ENCODE measurements around the gene PLEKHG3.

Gene PLEKHG3

GRCh38 chr14:64766430-64767151 is 62.4 kb downstream of the PLEKHG3 start:
- no peak for DNase-seq

DNA sequence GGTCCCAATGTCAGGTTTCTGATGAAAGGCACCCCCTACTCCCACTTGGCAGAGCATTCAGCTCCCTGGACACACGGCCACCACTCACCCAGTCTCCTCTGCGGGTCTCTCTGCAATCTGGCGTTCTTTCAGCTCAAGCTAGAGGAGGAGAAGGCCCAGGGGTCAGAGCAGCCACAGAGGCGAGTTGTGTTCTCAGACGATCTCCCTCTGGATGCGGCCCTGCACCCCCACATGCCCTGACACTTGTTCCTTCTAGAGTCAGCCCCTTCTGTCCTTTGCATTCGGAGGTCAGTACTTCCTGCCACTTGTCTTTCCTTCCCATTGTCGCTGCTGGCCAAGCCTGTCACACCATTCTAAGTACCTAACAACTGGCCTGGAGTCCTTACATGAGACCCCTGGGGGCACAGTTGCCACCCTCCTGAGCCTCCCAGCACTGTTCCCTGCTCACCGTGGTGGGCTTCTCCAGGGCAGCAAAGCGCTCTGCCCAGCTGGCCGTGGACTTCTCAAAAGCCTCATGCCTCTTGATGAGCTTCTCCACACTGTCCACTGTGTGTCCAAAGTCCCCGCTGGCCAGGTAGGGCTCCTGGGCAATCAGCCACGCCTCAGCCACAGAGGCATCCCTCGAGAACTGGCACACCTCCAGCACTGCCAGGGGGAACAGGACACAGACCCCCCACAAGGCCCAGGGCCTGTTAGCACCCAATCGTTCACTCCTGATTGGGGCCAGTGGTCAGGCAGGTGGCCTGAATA is 63.2 kb downstream of the PLEKHG3 start:
- no peak for DNase-seq

DNA sequence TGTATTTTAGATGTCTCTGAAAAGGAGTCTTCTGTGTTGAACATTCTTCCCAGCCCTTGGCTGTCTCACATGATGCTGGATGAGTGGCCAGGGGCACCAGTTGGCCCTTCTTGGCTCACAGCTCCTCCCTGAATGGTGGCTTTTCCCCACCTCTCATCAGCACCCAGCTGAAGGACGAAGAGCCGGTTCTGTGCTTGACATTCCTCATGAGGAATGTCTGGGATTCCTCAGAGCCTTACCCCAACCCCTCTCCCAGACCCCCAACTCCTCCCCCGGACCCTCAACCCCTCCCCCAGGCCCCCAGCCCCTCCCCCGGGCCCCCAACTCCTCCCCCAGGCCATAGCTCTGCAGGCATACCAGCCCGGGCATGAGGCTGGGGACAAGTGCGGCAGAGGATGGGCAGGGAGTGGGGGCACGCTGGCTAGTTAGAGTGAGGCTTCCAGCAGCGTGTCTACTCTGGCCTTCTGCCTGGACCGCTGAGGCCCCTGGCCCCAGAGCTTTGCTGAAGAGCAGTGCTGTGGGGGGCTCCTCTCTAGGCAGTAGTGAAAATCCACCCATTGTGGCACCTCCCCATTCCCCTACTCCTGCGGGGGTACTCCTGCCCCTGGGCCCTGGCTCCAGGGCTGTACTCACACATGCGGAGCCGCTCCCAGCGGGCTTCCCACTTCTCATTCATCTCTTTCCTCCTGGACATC is 64.3 kb downstream of the PLEKHG3 start:
- DNase-seq = no peak

GRCh38 chr14:64769096-64770020 is 65.1 kb downstream of the PLEKHG3 start:
- no peak for DNase-seq

- DNase-seq = no peak
Observed at GRCh38 chr14:64770751-64771150, 66.5 kb downstream of the PLEKHG3 start.

DNA sequence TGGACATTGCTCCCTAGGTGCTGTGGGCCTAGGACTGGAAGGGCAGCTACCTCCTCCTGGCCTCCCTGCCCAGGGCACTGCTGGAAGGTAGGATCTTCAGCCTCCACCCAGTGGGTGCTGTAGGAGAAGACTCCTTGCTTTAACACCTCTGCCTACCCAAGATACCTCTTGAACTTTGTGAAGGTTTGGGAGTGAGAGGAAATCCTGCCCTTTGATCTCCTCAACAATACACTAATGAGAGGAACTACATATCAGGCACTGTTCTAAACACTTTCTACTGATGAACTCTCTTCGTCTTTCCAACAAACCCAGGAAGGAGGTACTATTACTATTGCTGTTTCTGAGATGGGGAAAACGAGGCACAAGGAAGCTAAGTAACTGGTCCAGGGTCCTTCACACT is 66.9 kb downstream of the PLEKHG3 start:
- no peak for DNase-seq

DNA sequence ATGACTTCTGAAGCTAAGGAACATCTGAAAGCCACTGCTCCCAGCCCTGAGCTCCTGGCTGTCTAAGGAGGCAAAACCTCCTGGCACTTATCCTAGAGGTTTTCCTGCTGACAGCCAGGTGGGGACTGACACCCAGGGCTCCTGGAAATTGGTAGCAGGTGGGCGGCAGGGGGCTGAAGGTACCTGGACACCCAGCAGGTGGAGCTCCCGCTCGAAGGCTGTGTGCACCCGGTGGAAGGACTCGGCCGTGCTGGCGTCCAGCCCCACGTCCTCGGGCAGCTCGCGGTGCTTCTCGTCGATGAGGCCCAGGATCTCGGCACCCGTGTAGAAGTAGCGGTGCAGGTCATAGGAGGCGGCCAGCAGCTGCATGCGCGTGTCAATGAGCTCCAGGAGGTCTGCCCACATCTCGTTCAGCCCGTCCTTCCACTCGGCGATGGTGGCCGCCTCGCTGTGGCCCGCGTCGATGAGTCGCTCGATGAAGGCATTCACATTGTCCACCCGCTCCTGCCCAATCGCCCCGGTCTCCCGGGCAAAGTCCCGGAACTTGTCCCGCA is 68.2 kb downstream of the PLEKHG3 start:
- DNase-seq = no peak

DNA sequence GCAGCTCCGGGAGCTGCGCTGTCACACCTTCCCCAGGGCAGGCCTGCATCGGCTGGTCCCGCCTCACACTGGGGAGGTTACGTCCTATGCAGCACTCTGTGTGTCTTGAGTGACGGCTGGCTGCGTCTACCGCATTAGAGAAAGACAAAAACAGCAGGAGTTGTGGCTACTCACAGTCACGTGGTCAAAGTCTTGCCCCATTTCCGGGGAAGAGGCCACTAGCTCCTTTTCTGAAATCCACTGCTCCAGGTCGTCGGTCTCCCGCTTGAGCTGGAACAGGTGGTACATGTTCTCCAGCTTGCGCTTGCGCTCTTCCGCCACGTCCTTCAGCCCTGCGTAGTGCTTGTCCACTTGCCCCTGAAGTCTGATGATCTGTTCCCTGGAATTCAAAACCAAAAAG is 68.8 kb downstream of the PLEKHG3 start:
- DNase-seq = no peak

GRCh38 chr14:64773577-64773976 is 69.4 kb downstream of the PLEKHG3 start:
- DNase-seq = no peak

GRCh38 chr14:64774272-64774671 is 70.0 kb downstream of the PLEKHG3 start:
- no peak for DNase-seq

- no peak for DNase-seq
Observed at GRCh38 chr14:64775081-64775777, 71.0 kb downstream of the PLEKHG3 start.

DNA sequence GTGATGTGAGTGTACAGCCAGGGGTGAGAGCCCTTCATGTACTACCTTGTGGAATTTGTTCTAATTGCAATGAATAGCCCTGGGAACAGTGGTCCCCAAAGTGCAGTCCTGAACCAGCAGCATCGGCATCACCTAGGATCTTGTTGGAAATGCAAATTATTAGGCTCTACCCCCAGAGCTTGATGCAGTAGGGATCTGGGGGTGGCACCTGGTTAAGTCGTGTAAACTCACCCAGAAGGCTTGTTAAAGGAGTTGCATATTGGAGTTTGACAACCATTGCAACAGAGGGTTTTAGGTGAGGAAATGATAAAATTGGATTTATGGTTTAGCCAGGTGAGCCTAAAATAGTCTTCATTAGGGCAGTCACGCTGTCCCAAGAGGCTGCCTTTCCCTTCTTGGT is 73.2 kb downstream of the PLEKHG3 start:
- no peak for DNase-seq

- DNase-seq = no peak
Observed at GRCh38 chr14:64778104-64778754, 74.0 kb downstream of the PLEKHG3 start.

- DNase-seq = no peak
Observed at GRCh38 chr14:64779472-64779871, 75.2 kb downstream of the PLEKHG3 start.

GRCh38 chr14:64782196-64782595 is 78.0 kb downstream of the PLEKHG3 start:
- DNase-seq = no peak

DNA sequence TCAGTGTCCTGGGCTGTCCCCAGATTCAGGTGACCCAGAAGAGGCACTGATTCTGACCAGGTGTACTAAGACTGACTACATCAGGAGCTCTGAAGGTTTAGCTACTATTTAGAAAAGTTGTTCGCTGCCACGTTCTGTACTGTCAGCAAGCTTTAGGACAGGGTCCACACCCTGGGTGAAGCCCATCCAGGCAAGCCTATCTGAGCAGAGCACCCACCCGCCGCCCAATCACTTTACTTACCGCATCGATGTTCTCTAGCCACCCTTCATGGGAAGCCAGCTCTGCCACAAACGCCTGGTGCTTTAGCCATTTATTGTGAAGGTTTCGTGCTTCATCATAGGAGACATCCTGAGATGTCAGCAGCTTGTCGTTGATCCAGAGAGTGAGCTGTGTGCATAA is 79.8 kb downstream of the PLEKHG3 start:
- no peak for DNase-seq

GRCh38 chr14:64786296-64787149 is 82.3 kb downstream of the PLEKHG3 start:
- no peak for DNase-seq

- no peak for DNase-seq
Observed at GRCh38 chr14:64787619-64788018, 83.4 kb downstream of the PLEKHG3 start.

GRCh38 chr14:64788706-64789105 is 84.5 kb downstream of the PLEKHG3 start:
- no peak for DNase-seq

GRCh38 chr14:64789696-64790095 is 85.5 kb downstream of the PLEKHG3 start:
- no peak for DNase-seq

All from AML-193 (cell line).